Adrenal gland (tissue), 5 donors: Measurements from ENCODE around the gene CEP112.

Source experiments
- POLR2A ChIP-seq, 2 donors: fragments of 450-650 bp; IDR thresholded peaks; one replicate each; pipeline ENCODE4 v1.6.1; 2017; ENCODE audit warnings: antibody characterized with exemption in 2 of 2, mild to moderate bottlenecking in 2 of 2, moderate library complexity in 1 of 2
- TF ChIP-seq, protein P1 (sequence below), 6 experiments: fragments of 450-650 bp in 4 of 6; fragments of 200-600 bp in 2 of 6; sonication (generic) in 1 of 6; IDR thresholded peaks; 1 replicate in 5 of 6; 2 replicates in 1 of 6; pipeline versions ENCODE4 v1.5.1 to v1.8.0; 2016 to 2021; ENCODE audit warnings: antibody characterized with exemption in 6 of 6, mild to moderate bottlenecking in 2 of 6, moderate library complexity in 1 of 6
- donor health status: DM: no; HTN: no; CAD: no.

DNA sequence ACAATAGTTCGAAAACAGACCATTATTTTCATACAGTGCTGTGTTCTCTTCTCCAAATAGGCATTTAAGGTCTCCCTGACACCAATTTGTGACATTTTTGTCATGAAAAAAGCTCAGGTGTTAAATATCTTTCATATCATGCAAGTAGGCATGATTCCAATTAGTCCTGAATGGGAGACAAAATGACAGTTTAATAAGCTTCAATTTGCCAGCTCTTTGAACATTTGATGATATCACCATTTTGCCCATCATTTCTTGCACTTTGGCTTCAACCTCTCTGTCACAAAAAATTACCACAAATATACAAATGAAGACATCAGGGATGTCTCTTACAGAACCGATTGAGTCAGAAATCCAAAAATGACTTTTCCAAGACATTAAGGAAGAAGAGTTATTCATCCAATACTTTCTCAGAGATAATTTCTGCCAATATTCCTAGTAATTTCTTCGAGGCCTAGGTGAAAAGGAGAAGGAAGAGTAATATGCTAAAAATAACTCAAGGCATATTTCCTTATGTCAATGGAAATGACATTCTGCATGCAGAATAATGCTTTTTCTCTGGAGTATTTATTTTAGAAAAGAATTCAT lies 298.1 kb downstream of the CEP112 start:
- no peak for TF ChIP-seq POLR2A (IDR thresholded peaks at IDR 0.05)
- TF ChIP-seq, protein P1, sequence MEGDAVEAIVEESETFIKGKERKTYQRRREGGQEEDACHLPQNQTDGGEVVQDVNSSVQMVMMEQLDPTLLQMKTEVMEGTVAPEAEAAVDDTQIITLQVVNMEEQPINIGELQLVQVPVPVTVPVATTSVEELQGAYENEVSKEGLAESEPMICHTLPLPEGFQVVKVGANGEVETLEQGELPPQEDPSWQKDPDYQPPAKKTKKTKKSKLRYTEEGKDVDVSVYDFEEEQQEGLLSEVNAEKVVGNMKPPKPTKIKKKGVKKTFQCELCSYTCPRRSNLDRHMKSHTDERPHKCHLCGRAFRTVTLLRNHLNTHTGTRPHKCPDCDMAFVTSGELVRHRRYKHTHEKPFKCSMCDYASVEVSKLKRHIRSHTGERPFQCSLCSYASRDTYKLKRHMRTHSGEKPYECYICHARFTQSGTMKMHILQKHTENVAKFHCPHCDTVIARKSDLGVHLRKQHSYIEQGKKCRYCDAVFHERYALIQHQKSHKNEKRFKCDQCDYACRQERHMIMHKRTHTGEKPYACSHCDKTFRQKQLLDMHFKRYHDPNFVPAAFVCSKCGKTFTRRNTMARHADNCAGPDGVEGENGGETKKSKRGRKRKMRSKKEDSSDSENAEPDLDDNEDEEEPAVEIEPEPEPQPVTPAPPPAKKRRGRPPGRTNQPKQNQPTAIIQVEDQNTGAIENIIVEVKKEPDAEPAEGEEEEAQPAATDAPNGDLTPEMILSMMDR (IDR thresholded peaks at IDR 0.05): no peak
